Measurements from ENCODE around the gene CAPN3.

- TF ChIP-seq GATA2 (IDR thresholded peaks at IDR 0.05; ENCODE audit: low read depth, low read length): no peak
- no peak for TF ChIP-seq GATA3 (IDR thresholded peaks at IDR 0.05; ENCODE audit: low read depth, low read length)
Measured at GRCh38 chr15:42404461-42405235, 45.3 kb downstream of the CAPN3 start.

Data from SH-SY5Y (cell line).